Testis (tissue), 2 donors: Measurements from ENCODE around the gene SPIRE1.

Experiments used
- POLR2A ChIP-seq: fragments of 450-650 bp; IDR thresholded peaks from one replicate; pipeline ENCODE4 v1.6.1; 2017; ENCODE audit warnings: antibody characterized with exemption, mild to moderate bottlenecking, moderate library complexity
- TF ChIP-seq, protein P1 (sequence below), 3 experiments: fragments of 450-650 bp in 2 of 3; fragments of 200-600 bp in 1 of 3; sonication (generic) in 1 of 3; IDR thresholded peaks; one replicate each; pipeline ENCODE4 v1.5.1; 2016 to 2019; ENCODE audit warnings: antibody characterized with exemption in 3 of 3, mild to moderate bottlenecking in 2 of 3, moderate library complexity in 1 of 3

DNA sequence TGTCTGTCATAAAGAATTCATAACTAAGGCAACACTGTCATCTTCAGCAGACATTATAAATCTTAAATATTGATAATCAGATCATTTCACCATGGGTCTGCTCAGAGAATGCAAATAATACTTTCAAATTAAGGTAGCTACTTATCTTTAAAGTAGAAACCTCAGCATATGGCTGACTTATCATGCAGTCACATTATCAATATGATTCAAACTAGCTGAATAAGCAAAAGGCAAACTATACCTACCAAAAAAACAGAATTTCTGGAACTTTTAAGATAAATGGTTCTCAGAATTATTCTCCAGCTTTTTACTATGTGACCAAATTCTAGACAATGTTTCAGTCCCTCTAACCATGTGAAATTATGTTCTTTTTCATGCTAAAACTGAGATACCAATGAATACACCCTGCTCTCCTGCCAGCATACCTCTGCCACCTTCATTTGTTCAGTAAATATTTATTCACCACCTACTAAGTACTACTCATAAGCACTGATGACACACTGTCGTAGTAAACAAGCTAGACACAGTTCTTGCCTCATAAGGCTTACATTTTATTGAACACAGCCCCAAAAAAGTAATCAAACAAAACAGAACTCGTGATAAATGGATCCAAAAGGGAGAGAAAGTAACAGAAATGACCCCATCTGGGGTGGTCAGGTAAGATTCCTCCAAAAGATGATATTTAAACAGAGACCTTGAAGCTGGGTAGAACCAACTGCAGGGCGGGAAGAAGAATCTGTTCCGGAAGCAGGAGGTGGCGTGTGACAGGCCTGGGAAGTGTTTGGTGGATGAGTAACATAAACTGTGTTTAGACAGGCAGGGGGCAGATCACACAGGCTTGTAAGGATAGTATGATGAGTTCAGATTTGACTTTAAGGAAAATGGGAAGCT lies 17.7 kb downstream of the SPIRE1 start:
- TF ChIP-seq, protein P1, sequence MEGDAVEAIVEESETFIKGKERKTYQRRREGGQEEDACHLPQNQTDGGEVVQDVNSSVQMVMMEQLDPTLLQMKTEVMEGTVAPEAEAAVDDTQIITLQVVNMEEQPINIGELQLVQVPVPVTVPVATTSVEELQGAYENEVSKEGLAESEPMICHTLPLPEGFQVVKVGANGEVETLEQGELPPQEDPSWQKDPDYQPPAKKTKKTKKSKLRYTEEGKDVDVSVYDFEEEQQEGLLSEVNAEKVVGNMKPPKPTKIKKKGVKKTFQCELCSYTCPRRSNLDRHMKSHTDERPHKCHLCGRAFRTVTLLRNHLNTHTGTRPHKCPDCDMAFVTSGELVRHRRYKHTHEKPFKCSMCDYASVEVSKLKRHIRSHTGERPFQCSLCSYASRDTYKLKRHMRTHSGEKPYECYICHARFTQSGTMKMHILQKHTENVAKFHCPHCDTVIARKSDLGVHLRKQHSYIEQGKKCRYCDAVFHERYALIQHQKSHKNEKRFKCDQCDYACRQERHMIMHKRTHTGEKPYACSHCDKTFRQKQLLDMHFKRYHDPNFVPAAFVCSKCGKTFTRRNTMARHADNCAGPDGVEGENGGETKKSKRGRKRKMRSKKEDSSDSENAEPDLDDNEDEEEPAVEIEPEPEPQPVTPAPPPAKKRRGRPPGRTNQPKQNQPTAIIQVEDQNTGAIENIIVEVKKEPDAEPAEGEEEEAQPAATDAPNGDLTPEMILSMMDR (IDR thresholded peaks at IDR 0.05): no peak
- no peak for TF ChIP-seq POLR2A
